PC-3 (cell line): ENCODE measurements around the gene TRIM68. TPM values are rescaled to one million over a fixed set of nuclear protein-coding genes. Genes with fewer than 3 reads are reported as not detected.

ENCODE experiments used
- ATAC-seq: fragments of 200-7000 bp; cut with Tn5 transposase; 2 replicates; pipeline ENCODE4 v1.9.1; 2020; ENCODE audit warnings: mild to moderate bottlenecking, moderate library complexity
- BruUV-seq: library from RNA; stranded (reverse); fragments of 400-500 nt; replicated peaks from 2 replicates; lab custom pipeline; 2021; lab: Mats Ljungman, UMichigan
- CTCF ChIA-PET: fragments of 300-600 bp; sonication (Branson Sonifier 250); formaldehyde crosslinking; loops from one replicate; lab custom pipeline; 2022; ENCODE audit warnings: antibody characterized with exemption; lab: Charles Lee
- POLR2A ChIA-PET: fragments of 300-600 bp; sonication (Branson Sonifier 250); formaldehyde crosslinking; loops from one replicate; lab custom pipeline; 2022; ENCODE audit warnings: antibody characterized with exemption; ENCODE audit not compliant: unreplicated experiment; lab: Charles Lee
- DNase-seq: peaks from one replicate; pipeline ENCODE4 v3.0.0-alpha.2; 2015
- H2AFZ ChIP-seq: fragments of 300-600 bp; sonication (generic); 2 replicates; pipeline ENCODE4 v1.6.0; 2016; ENCODE audit warnings: antibody characterized with exemption, low read length
- H3F3A ChIP-seq: fragments of 300-600 bp; sonication (generic); one replicate; pipeline ENCODE4 v1.6.0; 2017; ENCODE audit warnings: antibody characterized with exemption, low read length, control low read depth, mild to moderate bottlenecking; ENCODE audit not compliant: unreplicated experiment
- H3K27ac ChIP-seq: fragments of 300-600 bp; sonication (generic); 2 replicates; pipeline ENCODE4 v1.5.1; 2016; ENCODE audit warnings: mild to moderate bottlenecking, low read length
- H3K27me3 ChIP-seq: fragments of 300-600 bp; sonication (generic); 2 replicates; pipeline ENCODE4 v1.6.1; 2016; ENCODE audit warnings: low read length, mixed read lengths
- H3K36me3 ChIP-seq: fragments of 300-600 bp; sonication (generic); 2 replicates; pipeline ENCODE4 v1.6.1; 2016; ENCODE audit warnings: low read depth, mixed run types, low read length, mixed read lengths
- H3K4me1 ChIP-seq: fragments of 300-600 bp; sonication (generic); 2 replicates; pipeline ENCODE4 v1.5.1; 2016; ENCODE audit warnings: low read length; ENCODE audit not compliant: insufficient read depth
- H3K4me2 ChIP-seq: fragments of 300-600 bp; sonication (generic); 2 replicates; pipeline ENCODE4 v1.6.0; 2016; ENCODE audit warnings: low read length
- H3K4me3 ChIP-seq: fragments of 300-600 bp; sonication (generic); 2 replicates; pipeline ENCODE4 v1.5.1; 2016; ENCODE audit warnings: mild to moderate bottlenecking, low read length, mixed read lengths
- H3K79me2 ChIP-seq: fragments of 300-600 bp; sonication (generic); 2 replicates; pipeline ENCODE4 v1.6.1; 2017; ENCODE audit warnings: low read length, mixed read lengths
- H3K9ac ChIP-seq: fragments of 300-600 bp; sonication (generic); 2 replicates; pipeline ENCODE4 v1.6.0; 2016; ENCODE audit warnings: mild to moderate bottlenecking, low read length
- H3K9me2 ChIP-seq: fragments of 300-600 bp; sonication (generic); replicated peaks from 2 replicates; pipeline ENCODE4 v1.6.1; 2016; ENCODE audit warnings: mixed run types, low read length, mixed read lengths
- H3K9me3 ChIP-seq: fragments of 300-600 bp; sonication (generic); 2 replicates; pipeline ENCODE4 v1.6.1; 2016; ENCODE audit warnings: low read length, mixed read lengths
- H4K20me1 ChIP-seq: fragments of 300-600 bp; sonication (generic); 2 replicates; pipeline ENCODE4 v1.6.1; 2016; ENCODE audit warnings: low read length, mixed read lengths
- EZH2 ChIP-seq: fragments of 300-600 bp; sonication (generic); IDR thresholded peaks from one replicate; pipeline ENCODE4 v1.6.1; 2017; ENCODE audit warnings: antibody characterized with exemption, mild to moderate bottlenecking, low read length; ENCODE audit not compliant: unreplicated experiment
- EZH2phosphoT487 ChIP-seq: fragments of 300-600 bp; sonication (generic); IDR thresholded peaks from 2 replicates; pipeline ENCODE4 v1.6.1; 2018; ENCODE audit warnings: mild to moderate bottlenecking, antibody characterized with exemption, low read length, borderline replicate concordance
- intact Hi-C: fragments of 100-400 bp; cut with micrococcal nuclease; formaldehyde crosslinking; loops from 2 replicates; pipeline ENCODE4 v1.9.0; 2023
- total RNA-seq: library from RNA; depleted of rRNA; stranded (reverse); fragments of >200 nt; gene quantifications from 2 replicates; pipeline ENCODE4 v1.2.3, GENCODE V29; 2014; rRNA removed
- TF ChIP-seq, protein P1 (sequence below): fragments of 300-600 bp; sonication (generic); conservative IDR thresholded peaks from 2 replicates; pipeline ENCODE4 v1.5.1; 2017; ENCODE audit warnings: antibody characterized with exemption, low read depth, mild to moderate bottlenecking, low read length

TRIM68 gene
- total RNA-seq, 1 experiment from 2014 or later = 6.1 TPM

DNA sequence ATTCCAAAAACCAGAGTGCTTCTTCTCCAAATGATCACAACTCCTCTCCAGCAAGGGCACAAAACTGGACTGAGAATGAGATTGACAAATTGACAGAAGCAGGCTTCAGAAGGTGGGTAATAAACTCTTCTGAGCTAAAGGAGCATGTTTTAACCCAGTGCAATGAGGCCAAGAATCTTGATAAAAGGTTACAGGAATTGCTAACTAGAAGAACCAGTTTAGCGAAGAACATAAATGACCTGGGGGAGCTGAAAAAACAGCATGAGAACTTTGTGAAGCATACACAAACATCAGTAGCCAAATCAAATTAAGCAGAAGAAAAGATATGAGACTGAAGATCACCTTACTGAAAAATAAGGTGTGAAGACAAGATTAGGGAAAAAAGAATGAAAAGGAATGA is 47.6 kb downstream of the TRIM68 start:
- no peaks in the 10 kb centered on the region for H3K4me1 ChIP-seq
- H4K20me1 ChIP-seq = no peaks in the 10 kb centered on the region
- no peak overlapping the region for H3K9ac ChIP-seq
- TF ChIP-seq EZH2 = no peak
- BruUV-seq = no TSS peak
- DNase-seq (no peak), ATAC-seq (no peak)
- intact Hi-C loops = no loop called here
- ChIA-PET POLR2A (no interaction called here), CTCF (no interaction called here)
- no peaks in the 10 kb centered on the region for H3F3A ChIP-seq
- no peak overlapping the region for H3K27ac ChIP-seq
- H3K9me2 ChIP-seq = no peaks in the 10 kb centered on the region
- no peak overlapping the region for H2AFZ ChIP-seq
- no peaks in the 10 kb centered on the region for H3K9me3 ChIP-seq
- H3K27me3 ChIP-seq = no peaks in the 10 kb centered on the region
- no peaks in the 10 kb centered on the region for H3K36me3 ChIP-seq
- no peaks in the 10 kb centered on the region for H3K79me2 ChIP-seq
- no peak overlapping the region for H3K4me2 ChIP-seq
- no peak overlapping the region for H3K4me3 ChIP-seq

DNA sequence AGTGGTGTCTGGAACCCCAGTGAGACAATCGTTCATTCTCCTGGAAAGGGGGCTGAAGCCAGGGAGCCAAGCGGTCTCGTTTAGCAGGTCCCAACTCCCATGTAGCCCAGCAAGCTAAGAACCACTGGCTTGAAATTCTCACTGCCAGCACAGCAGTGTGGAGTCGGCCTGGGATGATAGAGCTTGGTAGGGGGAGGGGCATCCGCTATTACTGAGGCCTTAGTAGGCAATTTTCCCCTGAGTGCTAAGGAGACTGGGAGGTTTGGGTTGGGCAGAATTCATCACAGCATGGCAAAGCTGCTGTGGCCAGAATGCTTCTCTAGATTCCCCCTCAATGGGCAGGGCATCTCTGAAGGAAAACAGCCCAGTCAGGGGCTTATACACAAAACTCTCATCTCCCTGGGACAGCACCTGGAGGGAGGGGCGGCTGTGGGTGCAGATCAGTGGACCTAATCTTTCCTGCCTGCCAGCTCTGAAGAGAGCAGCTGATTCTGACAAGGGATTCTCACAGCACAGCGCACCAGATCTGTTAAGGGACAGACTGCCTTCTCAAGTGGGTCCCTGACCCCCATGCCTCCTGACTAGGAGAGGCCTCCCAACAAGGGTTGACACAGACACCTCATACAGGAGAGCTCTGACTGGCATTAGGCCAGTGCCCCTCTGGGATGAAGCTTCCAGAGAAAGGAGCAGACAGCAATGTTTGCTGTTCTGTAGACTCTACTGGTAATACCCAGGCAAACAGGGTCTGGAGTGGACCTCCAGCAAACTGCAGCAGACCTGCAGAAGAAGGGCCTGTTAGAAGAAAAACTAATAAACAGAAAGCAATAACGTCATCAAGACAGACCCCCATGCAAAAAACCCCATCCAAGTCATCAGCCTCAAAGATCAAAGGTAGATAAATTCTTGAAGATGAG is 48.2 kb downstream of the TRIM68 start:
- Histone ChIP-seq H3K4me1 (no peaks in the 10 kb centered on the region), H3K27me3 (no peaks in the 10 kb centered on the region), H3K9me2 (no peaks in the 10 kb centered on the region), H4K20me1 (no peaks in the 10 kb centered on the region), H3K79me2 (no peaks in the 10 kb centered on the region), H3K9ac (no peak overlapping the region), H3K27ac (no peak overlapping the region), H3K9me3 (no peaks in the 10 kb centered on the region), H3K4me2 (no peak overlapping the region), H3F3A (no peaks in the 10 kb centered on the region), H3K36me3 (no peaks in the 10 kb centered on the region), H3K4me3 (no peak overlapping the region), H2AFZ (no peak overlapping the region)
- DNase-seq = no peak
- TF ChIP-seq EZH2 (no peak), EZH2phosphoT487 (no peak)
- TF ChIP-seq, protein P1, sequence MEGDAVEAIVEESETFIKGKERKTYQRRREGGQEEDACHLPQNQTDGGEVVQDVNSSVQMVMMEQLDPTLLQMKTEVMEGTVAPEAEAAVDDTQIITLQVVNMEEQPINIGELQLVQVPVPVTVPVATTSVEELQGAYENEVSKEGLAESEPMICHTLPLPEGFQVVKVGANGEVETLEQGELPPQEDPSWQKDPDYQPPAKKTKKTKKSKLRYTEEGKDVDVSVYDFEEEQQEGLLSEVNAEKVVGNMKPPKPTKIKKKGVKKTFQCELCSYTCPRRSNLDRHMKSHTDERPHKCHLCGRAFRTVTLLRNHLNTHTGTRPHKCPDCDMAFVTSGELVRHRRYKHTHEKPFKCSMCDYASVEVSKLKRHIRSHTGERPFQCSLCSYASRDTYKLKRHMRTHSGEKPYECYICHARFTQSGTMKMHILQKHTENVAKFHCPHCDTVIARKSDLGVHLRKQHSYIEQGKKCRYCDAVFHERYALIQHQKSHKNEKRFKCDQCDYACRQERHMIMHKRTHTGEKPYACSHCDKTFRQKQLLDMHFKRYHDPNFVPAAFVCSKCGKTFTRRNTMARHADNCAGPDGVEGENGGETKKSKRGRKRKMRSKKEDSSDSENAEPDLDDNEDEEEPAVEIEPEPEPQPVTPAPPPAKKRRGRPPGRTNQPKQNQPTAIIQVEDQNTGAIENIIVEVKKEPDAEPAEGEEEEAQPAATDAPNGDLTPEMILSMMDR = no peak
- intact Hi-C loops = no loop called here
- CTCF ChIA-PET = no interaction called here
- BruUV-seq = no TSS peak
- no peak for ATAC-seq
- POLR2A ChIA-PET = no interaction called here

DNA sequence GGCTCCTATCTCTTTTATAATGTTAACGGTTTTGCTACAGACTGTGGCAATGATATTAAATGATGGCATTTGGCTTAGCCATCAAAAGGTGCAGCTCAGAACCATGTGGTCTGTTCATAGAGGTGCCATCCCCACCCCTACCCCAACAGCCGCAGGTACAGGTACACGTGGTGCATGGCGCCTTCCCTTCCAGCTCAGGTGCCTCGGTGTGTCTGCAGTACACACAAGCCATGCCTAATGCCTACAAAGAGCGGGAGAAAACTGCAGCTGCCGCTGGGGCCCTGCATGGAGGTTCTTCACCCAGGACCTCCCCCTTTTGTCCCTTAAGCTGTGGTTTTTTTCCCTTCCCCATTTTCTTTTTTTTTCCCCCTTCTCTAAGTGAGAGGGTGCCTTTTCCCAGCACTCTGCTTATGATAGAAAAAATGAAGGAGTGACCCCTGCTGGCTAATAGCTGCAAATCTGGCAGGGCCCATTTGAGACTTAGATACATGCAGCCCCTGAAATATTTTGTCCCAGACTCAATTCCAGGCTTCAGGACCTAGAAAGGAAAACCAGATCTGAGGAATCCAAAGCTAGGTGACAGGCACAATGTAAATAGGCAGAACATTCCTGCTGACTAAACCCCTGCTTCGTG is 56.6 kb downstream of the TRIM68 start:
- Histone ChIP-seq H3K36me3 (no peaks in the 10 kb centered on the region), H3K27ac (no peak overlapping the region), H3K79me2 (no peaks in the 10 kb centered on the region), H3K27me3 (no peaks in the 10 kb centered on the region), H3K9ac (no peak overlapping the region), H3K4me3 (no peak overlapping the region), H3K4me2 (no peak overlapping the region), H4K20me1 (no peaks in the 10 kb centered on the region), H3F3A (no peaks in the 10 kb centered on the region), H3K4me1 (no peaks in the 10 kb centered on the region), H3K9me2 (no peaks in the 10 kb centered on the region), H2AFZ (no peak overlapping the region), H3K9me3 (no peaks in the 10 kb centered on the region)
- ATAC-seq = peak; percentile 62
- BruUV-seq = no TSS peak
- CTCF ChIA-PET = interaction anchor here (0.6 to 1.1 kb wide), 3 partner anchors 131 to 370 kb away, joined by 8 read pairs; no protein-coding TSS in a partner anchor
- POLR2A ChIA-PET = no interaction called here
- no peak for TF ChIP-seq EZH2
- TF ChIP-seq, protein P1 = peak; percentile 65
- peak; percentile 42 for DNase-seq
- intact Hi-C loops = no loop called here

Other genes with a start within 250 kb of the TRIM68 start
- gene OR52B4, start 239.8 kb downstream of the TRIM68 start, total RNA-seq = not detected in 2 replicates
- gene TRIM21, start 214.5 kb downstream of the TRIM68 start, total RNA-seq = 6.9 and 7.6 TPM in 2 replicates
- gene OR52K2, start 158.9 kb downstream of the TRIM68 start, total RNA-seq = not detected in 2 replicates
- gene OR52K1, start 125.6 kb downstream of the TRIM68 start, total RNA-seq = not detected in 2 replicates
- not detected in 2 replicates for gene OR52M1, start 63.0 kb downstream of the TRIM68 start, total RNA-seq
- gene OR52I2, start 26.5 kb downstream of the TRIM68 start, total RNA-seq = not detected in 2 replicates
- gene OR52I1, start 14.2 kb downstream of the TRIM68 start, total RNA-seq = not detected in 2 replicates
- not detected in 2 replicates for gene OR51D1, start 29.2 kb upstream of the TRIM68 start, total RNA-seq
- not detected in 2 replicates for gene OR51E1, start 35.8 kb upstream of the TRIM68 start, total RNA-seq
- gene OR51E2, start 89.6 kb upstream of the TRIM68 start, total RNA-seq = not detected in 2 replicates
- not detected in 2 replicates for gene MMP26, start 96.6 kb upstream of the TRIM68 start, total RNA-seq
- not detected in 2 replicates for gene OR51F1, start 161.7 kb upstream of the TRIM68 start, total RNA-seq
- gene OR52R1, start 196.1 kb upstream of the TRIM68 start, total RNA-seq = not detected in 2 replicates
- not detected in 2 replicates for gene OR51F2, start 213.1 kb upstream of the TRIM68 start, total RNA-seq
- not detected in 2 replicates for gene OR51S1, start 241.0 kb upstream of the TRIM68 start, total RNA-seq